Suprapubic skin (tissue), 4 donors: ENCODE results near the gene SIGLEC6. TPM values are rescaled to one million over a fixed set of nuclear protein-coding genes. Genes with fewer than 3 reads are reported as not detected.
A peak's percentile ranks its signal among the peaks of the same experiment; 100 is the strongest.

Source experiments
- DNase-seq, 2 donors: peaks; one replicate each; pipeline ENCODE4 v3.0.0-alpha.2; 2019; ENCODE audit warnings: low spot score in 2 of 2
- H3K27ac ChIP-seq: fragments of 200-600 bp; sonication (generic); one replicate; pipeline ENCODE4 v1.5.1; 2019
- H3K27me3 ChIP-seq: fragments of 200-600 bp; sonication (generic); one replicate; pipeline ENCODE4 v1.5.1; 2019
- H3K36me3 ChIP-seq: fragments of 200-600 bp; sonication (generic); one replicate; pipeline ENCODE4 v1.5.1; 2019
- H3K4me1 ChIP-seq: fragments of 200-600 bp; sonication (generic); one replicate; pipeline ENCODE4 v1.5.1; 2019
- H3K4me3 ChIP-seq: fragments of 200-600 bp; sonication (generic); one replicate; pipeline ENCODE4 v1.5.1; 2019; ENCODE audit warnings: mild to moderate bottlenecking
- H3K9me3 ChIP-seq: fragments of 200-600 bp; sonication (generic); one replicate; pipeline ENCODE4 v1.5.1; 2019
- EP300 ChIP-seq: sonication (generic); formaldehyde crosslinking; IDR thresholded peaks from one replicate; pipeline ENCODE4 v1.6.1; 2017; ENCODE audit warnings: antibody characterized with exemption
- POLR2A ChIP-seq, 2 donors: fragments of 450-650 bp; IDR thresholded peaks; one replicate each; pipeline ENCODE4 v1.6.1; 2017; ENCODE audit warnings: antibody characterized with exemption in 2 of 2, mild to moderate bottlenecking in 2 of 2, moderate library complexity in 2 of 2
- POLR2AphosphoS5 ChIP-seq, 3 donors: sonication (generic); formaldehyde crosslinking; IDR thresholded peaks; one replicate each; pipeline ENCODE4 v1.6.1; 2017; ENCODE audit warnings: antibody characterized with exemption in 3 of 3
- WGBS: methylation state at CpG from one replicate; pipeline ENCODE4 v1.1.5; 2018; 5-methylcytosine and 5-hydroxymethylcytosine counted together
- total RNA-seq, 4 donors: library from RNA; depleted of rRNA; stranded (reverse); fragments of >200 nt; gene quantifications; one replicate each; pipeline ENCODE4 v1.1.0, GENCODE V29; 2016
- TF ChIP-seq, protein P1 (sequence below), 2 donors: fragments of 200-600 bp in 1 of 2; fragments of 450-650 bp in 1 of 2; sonication (generic) in 1 of 2; IDR thresholded peaks; one replicate each; pipeline ENCODE4 v1.5.1; 2016 to 2019; ENCODE audit warnings: antibody characterized with exemption in 2 of 2, mild to moderate bottlenecking in 1 of 2, moderate library complexity in 1 of 2

The SIGLEC6 gene
- total RNA-seq, 4 donors from 2014 or later: 0.26 to 0.30 TPM; not detected in 2

DNA sequence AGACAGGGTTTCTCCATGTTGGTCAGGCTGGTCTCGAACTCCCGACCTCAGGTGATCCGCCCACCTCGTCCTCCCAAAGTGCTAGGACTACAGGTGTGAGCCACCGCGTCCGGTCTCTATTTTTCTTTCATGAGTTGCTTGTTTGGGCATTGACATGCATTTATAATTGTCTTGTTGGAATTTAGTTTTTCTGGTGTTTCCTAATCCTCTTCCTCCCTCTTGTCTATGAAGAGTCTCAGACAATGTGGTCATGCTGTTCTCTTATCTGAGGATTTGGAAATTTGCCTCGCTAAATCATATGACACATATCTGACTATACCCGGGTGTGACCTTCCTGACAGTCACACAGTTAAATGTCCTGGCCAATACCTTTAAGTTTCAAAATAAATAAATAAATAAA, 60.5 kb downstream of the SIGLEC6 start:
- no peaks in the 10 kb centered on the region for H3K4me1 ChIP-seq
- H3K9me3 ChIP-seq: no peaks in the 10 kb centered on the region
- 75% methylated on average over 9 of the region's 9 CpGs for WGBS
- no peaks in the 10 kb centered on the region for H3K36me3 ChIP-seq
- DNase-seq: no peak
- TF ChIP-seq POLR2A (IDR thresholded peaks at IDR 0.05): no peak
- H3K4me3 ChIP-seq: no peak overlapping the region
- no peak overlapping the region for H3K27ac ChIP-seq
- H3K27me3 ChIP-seq: peaks cover 28% of the 10 kb centered on the region

DNA sequence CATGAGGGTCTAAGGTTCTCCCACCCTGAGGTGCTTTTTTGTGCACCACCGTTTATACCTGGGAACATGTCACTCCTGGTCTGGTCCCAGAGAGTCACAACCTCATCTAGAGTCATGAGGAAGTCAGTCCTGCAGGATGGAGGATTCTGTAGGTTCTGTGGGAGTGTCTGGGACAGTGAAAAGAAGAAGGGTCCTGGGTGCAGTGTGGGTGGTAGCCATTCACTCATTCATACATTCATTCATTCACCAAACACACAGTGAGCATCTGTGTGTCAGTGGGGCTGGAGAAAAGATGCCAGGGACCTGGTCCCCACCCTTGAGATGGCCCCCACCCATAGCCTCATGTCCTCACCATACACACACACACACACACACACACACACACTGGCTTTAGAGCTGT, 61.8 kb downstream of the SIGLEC6 start:
- Histone ChIP-seq H3K27me3 (peaks cover 25% of the 10 kb centered on the region), H3K4me1 (no peaks in the 10 kb centered on the region), H3K27ac (no peak overlapping the region), H3K36me3 (no peaks in the 10 kb centered on the region), H3K4me3 (no peak overlapping the region), H3K9me3 (no peaks in the 10 kb centered on the region)
- TF ChIP-seq POLR2A (IDR thresholded peaks at IDR 0.05): no peak
- TF ChIP-seq EP300: no peak
- TF ChIP-seq POLR2AphosphoS5 (IDR thresholded peaks at IDR 0.05): no peak
- TF ChIP-seq, protein P1, sequence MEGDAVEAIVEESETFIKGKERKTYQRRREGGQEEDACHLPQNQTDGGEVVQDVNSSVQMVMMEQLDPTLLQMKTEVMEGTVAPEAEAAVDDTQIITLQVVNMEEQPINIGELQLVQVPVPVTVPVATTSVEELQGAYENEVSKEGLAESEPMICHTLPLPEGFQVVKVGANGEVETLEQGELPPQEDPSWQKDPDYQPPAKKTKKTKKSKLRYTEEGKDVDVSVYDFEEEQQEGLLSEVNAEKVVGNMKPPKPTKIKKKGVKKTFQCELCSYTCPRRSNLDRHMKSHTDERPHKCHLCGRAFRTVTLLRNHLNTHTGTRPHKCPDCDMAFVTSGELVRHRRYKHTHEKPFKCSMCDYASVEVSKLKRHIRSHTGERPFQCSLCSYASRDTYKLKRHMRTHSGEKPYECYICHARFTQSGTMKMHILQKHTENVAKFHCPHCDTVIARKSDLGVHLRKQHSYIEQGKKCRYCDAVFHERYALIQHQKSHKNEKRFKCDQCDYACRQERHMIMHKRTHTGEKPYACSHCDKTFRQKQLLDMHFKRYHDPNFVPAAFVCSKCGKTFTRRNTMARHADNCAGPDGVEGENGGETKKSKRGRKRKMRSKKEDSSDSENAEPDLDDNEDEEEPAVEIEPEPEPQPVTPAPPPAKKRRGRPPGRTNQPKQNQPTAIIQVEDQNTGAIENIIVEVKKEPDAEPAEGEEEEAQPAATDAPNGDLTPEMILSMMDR (IDR thresholded peaks at IDR 0.05): no peak
- 86% methylated on average over 1 of the region's 1 CpG for WGBS
- DNase-seq: peak in 1 of 2 donors; percentile 28

DNA sequence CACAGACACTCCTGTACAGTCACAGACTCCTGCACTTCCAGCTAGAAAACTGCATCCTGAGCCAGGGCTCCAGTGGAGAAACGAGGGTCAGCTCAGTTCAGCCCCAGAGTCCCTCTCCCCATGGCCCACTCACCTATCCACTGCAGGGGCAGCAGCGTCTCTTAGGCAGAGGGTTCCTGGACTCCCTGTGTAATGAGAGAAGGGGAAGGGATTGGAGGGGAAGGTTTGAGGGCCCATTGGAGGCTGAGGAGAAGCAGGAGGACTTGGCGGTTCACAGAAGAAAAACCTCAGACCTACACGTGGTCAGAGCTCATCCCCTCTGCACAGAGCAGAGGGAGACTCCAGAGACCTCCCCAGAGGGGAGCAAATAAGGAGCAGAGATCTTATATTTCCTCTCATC, 62.3 kb downstream of the SIGLEC6 start:
- WGBS: 43% methylated on average over 4 of the region's 4 CpGs
- Histone ChIP-seq H3K27me3 (peaks cover 23% of the 10 kb centered on the region), H3K4me1 (no peaks in the 10 kb centered on the region), H3K4me3 (no peak overlapping the region), H3K9me3 (no peaks in the 10 kb centered on the region), H3K36me3 (no peaks in the 10 kb centered on the region), H3K27ac (no peak overlapping the region)
- peak in 1 of 2 donors; percentile 28 for DNase-seq
- TF ChIP-seq, protein P1 (IDR thresholded peaks at IDR 0.05): no peak
- TF ChIP-seq POLR2A (IDR thresholded peaks at IDR 0.05) (no peak), EP300 (no peak), POLR2AphosphoS5 (IDR thresholded peaks at IDR 0.05) (no peak)

DNA sequence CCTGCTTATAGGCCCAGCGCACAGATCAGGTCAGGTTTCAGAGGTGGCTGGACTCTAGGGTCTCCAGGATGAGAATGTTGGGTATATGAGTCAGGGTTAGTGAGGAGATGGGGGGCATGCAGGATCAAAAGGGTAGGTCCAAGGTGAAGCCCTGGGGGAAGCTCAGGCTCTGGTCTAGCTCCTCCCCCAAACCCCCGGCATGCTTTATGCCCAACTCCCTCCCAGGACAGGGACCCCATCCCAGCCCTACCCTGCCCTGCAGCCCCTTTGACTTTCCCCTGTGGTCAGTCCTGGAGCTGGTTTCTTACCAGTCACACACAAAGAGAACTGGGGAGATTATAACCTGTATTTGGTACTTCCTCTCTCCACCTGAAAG, 62.9 kb downstream of the SIGLEC6 start:
- Histone ChIP-seq H3K4me1 (no peaks in the 10 kb centered on the region), H3K4me3 (no peak overlapping the region), H3K27ac (no peak overlapping the region), H3K36me3 (no peaks in the 10 kb centered on the region), H3K9me3 (no peaks in the 10 kb centered on the region), H3K27me3 (peaks cover 19% of the 10 kb centered on the region)
- TF ChIP-seq POLR2AphosphoS5 (IDR thresholded peaks at IDR 0.05) (no peak), POLR2A (IDR thresholded peaks at IDR 0.05) (no peak), EP300 (no peak)
- TF ChIP-seq, protein P1 (IDR thresholded peaks at IDR 0.05): no peak
- peak in 1 of 2 donors; percentile 24 for DNase-seq
- WGBS: 78% methylated on average over 2 of the region's 2 CpGs

DNA sequence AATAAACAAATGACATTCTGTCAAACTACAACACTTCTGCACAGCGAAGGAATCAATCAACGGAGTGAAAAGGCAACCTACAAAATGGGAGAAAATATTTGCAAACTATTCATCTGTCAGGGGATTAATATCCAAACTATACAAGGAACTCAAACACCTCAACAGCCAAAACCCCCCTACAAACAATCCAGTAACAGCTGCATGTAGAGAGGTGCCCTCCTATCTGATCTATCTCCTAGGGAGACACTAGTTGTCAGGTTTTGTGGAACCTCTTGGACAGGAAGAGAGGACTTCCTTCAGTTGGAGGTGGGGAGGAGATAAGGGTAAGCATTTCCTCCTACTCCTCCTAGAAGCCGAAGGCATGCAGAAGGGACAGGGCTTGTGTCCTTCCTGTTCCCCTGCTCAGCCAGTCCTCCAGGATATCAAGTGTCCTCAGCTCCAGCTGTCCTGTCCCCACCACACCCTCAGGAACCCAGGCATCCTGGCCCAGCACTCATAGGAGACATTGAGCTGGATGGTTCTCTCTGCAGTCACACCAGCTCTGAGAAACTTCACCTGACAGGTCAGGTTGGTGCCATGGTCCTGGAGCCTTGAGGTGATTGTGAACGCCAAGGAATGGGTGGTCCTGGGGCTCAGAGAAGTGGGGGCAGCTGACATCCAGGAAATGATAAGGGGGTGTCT, 63.5 kb downstream of the SIGLEC6 start:
- 76% methylated on average over 4 of the region's 4 CpGs for WGBS
- no peaks in the 10 kb centered on the region for H3K4me1 ChIP-seq
- no peak overlapping the region for H3K4me3 ChIP-seq
- H3K27me3 ChIP-seq: peaks cover 17% of the 10 kb centered on the region
- no peaks in the 10 kb centered on the region for H3K36me3 ChIP-seq
- no peaks in the 10 kb centered on the region for H3K9me3 ChIP-seq
- H3K27ac ChIP-seq: no peak overlapping the region
- DNase-seq: peak in 1 of 2 donors; percentile 50
- no peak for TF ChIP-seq EP300
- no peak for TF ChIP-seq POLR2AphosphoS5 (IDR thresholded peaks at IDR 0.05)
- TF ChIP-seq, protein P1 (IDR thresholded peaks at IDR 0.05): no peak
- no peak for TF ChIP-seq POLR2A (IDR thresholded peaks at IDR 0.05)

Other genes with a start within 250 kb of the SIGLEC6 start
- gene IGLON5, start 220.0 kb downstream of the SIGLEC6 start, total RNA-seq: under 1 TPM in 1 of 4 donors, not detected in 3; 0.26 TPM
- 10 to 100 TPM; 20.4 to 35.6 (median 28.8) TPM for gene VSIG10L, start 189.5 kb downstream of the SIGLEC6 start, total RNA-seq
- gene ETFB, start 165.3 kb downstream of the SIGLEC6 start, total RNA-seq: 10 to 100 TPM; 56.7 to 69.7 (median 63.6) TPM
- gene CLDND2, start 162.7 kb downstream of the SIGLEC6 start, total RNA-seq: not detected
- gene NKG7, start 159.0 kb downstream of the SIGLEC6 start, total RNA-seq: not detected
- gene LIM2, start 143.7 kb downstream of the SIGLEC6 start, total RNA-seq: not detected
- not detected for gene C19orf84, start 141.1 kb downstream of the SIGLEC6 start, total RNA-seq
- 1 to 10 TPM; 1.2 to 3.5 (median 1.6) TPM for gene SIGLEC10, start 114.0 kb downstream of the SIGLEC6 start, total RNA-seq
- gene SIGLEC8, start 73.2 kb downstream of the SIGLEC6 start, total RNA-seq: 1 to 10 TPM in 1 of 4 donors, under 1 TPM in 1, not detected in 2; 0.21 to 1.0 TPM
- not detected for gene CEACAM18, start 53.1 kb downstream of the SIGLEC6 start, total RNA-seq
- gene SIGLEC12, start 29.9 kb downstream of the SIGLEC6 start, total RNA-seq: not detected
- 10 to 100 TPM in 1 of 4 donors, 1 to 10 TPM in 3; 2.0 to 12.1 (median 5.1) TPM for gene ZNF175, start 39.6 kb upstream of the SIGLEC6 start, total RNA-seq
- gene SIGLEC5, start 98.7 kb upstream of the SIGLEC6 start, total RNA-seq: under 1 TPM in 1 of 4 donors, not detected in 3; 0.38 TPM
- under 1 TPM in 3 of 4 donors, not detected in 1; 0.30 to 0.72 (median 0.36) TPM for gene SIGLEC14, start 115.2 kb upstream of the SIGLEC6 start, total RNA-seq
- 10 to 100 TPM in 1 of 4 donors, 1 to 10 TPM in 3; 3.1 to 23.2 (median 7.8) TPM for gene SPACA6, start 161.7 kb upstream of the SIGLEC6 start, total RNA-seq
- 1 to 10 TPM in 3 of 4 donors, not detected in 1; 2.2 to 9.8 (median 4.4) TPM for gene HAS1, start 192.3 kb upstream of the SIGLEC6 start, total RNA-seq
- gene FPR1, start 220.2 kb upstream of the SIGLEC6 start, total RNA-seq: 1 to 10 TPM in 2 of 4 donors, under 1 TPM in 2; 0.60 to 1.7 (median 1.0) TPM
- gene FPR2, start 229.5 kb upstream of the SIGLEC6 start, total RNA-seq: under 1 TPM in 1 of 4 donors, not detected in 3; 0.34 TPM